ENCODE data around the gene VTN.

VTN gene

DNA sequence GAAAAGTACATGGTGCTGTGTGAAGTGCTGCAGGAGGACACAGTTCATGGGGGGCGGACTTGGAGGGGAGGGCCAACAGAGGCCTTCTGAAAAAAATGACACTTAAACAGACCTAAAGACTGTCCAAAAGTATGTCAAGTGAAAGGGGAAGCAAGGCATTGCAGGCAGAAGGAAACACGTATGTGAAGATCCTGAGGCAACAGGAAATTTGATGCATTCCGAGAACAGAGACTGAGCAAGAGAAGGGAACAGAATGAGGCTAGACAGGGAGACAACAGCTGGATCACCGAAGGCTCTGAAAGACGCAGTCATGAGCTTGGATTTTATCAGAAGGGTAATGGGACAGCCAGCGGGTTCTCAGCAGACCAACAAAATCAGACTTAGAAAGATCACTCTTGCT is 35.9 kb downstream of the VTN start:
- Histone ChIP-seq H3F3A (ENCODE audit: insufficient read depth, low read length) (no peaks in the 10 kb centered on the region), H3K79me2 (ENCODE audit: insufficient read depth, low read length) (no peaks in the 10 kb centered on the region), H3K27me3 (ENCODE audit: insufficient read depth, low read length) (no peaks in the 10 kb centered on the region), H2AFZ (ENCODE audit: low read length) (no peak overlapping the region), H3K4me2 (ENCODE audit: low read length) (peak overlapping the region; percentile 71), H3K9me3 (ENCODE audit: low read length) (no peaks in the 10 kb centered on the region), H4K20me1 (ENCODE audit: insufficient read depth, low read length) (no peaks in the 10 kb centered on the region), H3K36me3 (ENCODE audit: insufficient read depth, low read length) (peaks cover 16% of the 10 kb centered on the region), H3K4me1 (ENCODE audit: insufficient read depth, low read length, severe bottlenecking) (peaks cover 26% of the 10 kb centered on the region), H3K27ac (ENCODE audit: low read depth, low read length, poor library complexity, severe bottlenecking) (no peak overlapping the region), H3K9ac (ENCODE audit: low read length) (peak overlapping the region; percentile 71; the same call in 1 of the 2 replicates), H3K9me2 (ENCODE audit: low read depth, low read length) (no peaks in the 10 kb centered on the region), H3K4me3 (ENCODE audit: low read depth, low read length, poor library complexity, severe bottlenecking) (peak overlapping the region; percentile 84)
- TF ChIP-seq, protein P1, sequence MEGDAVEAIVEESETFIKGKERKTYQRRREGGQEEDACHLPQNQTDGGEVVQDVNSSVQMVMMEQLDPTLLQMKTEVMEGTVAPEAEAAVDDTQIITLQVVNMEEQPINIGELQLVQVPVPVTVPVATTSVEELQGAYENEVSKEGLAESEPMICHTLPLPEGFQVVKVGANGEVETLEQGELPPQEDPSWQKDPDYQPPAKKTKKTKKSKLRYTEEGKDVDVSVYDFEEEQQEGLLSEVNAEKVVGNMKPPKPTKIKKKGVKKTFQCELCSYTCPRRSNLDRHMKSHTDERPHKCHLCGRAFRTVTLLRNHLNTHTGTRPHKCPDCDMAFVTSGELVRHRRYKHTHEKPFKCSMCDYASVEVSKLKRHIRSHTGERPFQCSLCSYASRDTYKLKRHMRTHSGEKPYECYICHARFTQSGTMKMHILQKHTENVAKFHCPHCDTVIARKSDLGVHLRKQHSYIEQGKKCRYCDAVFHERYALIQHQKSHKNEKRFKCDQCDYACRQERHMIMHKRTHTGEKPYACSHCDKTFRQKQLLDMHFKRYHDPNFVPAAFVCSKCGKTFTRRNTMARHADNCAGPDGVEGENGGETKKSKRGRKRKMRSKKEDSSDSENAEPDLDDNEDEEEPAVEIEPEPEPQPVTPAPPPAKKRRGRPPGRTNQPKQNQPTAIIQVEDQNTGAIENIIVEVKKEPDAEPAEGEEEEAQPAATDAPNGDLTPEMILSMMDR (IDR thresholded peaks at IDR 0.05; ENCODE audit: low read length) = no peak
- no peak for TF ChIP-seq EZH2 (IDR thresholded peaks at IDR 0.05; ENCODE audit: borderline replicate concordance, low read length)

DNA sequence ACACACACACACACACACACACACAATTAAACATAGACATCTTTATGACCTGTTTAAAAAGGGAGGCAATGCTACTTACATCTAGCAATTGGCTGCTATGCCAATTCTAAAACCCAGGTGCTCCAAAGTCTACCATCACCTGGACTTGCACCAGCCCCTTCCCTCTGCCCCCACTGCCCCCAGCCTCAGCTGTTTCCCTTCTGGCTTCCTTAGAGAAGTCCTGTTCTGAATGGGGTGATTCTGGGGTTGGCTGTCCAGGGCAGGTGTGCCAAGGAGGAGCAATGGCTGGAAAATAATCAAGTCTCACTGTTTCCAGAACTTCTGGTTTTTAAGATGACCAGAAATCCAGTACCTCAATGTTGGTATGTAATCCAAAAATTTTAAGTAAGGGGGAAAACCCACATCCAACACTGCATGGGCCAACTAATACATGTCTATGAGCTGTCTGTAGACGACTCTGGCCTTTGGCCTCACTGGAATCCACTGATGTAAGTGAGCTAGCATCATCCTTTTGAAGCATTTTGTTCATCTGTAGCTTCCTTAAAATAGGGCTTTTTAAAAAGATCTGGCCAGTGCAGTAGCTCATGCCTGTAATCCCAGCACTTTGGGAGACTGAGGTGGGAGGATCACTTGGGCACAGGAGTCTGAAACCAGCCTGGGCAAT is 36.9 kb downstream of the VTN start:
- Histone ChIP-seq H2AFZ (ENCODE audit: low read length) (no peak overlapping the region), H4K20me1 (ENCODE audit: insufficient read depth, low read length) (no peaks in the 10 kb centered on the region), H3K36me3 (ENCODE audit: insufficient read depth, low read length) (peaks cover 25% of the 10 kb centered on the region), H3K4me3 (ENCODE audit: low read depth, low read length, poor library complexity, severe bottlenecking) (no peak overlapping the region), H3K4me2 (ENCODE audit: low read length) (no peak overlapping the region; the same call in 1 of the 2 replicates), H3K9me3 (ENCODE audit: low read length) (no peaks in the 10 kb centered on the region), H3K9ac (ENCODE audit: low read length) (no peak overlapping the region), H3K27me3 (ENCODE audit: insufficient read depth, low read length) (no peaks in the 10 kb centered on the region), H3F3A (ENCODE audit: insufficient read depth, low read length) (no peaks in the 10 kb centered on the region), H3K4me1 (ENCODE audit: insufficient read depth, low read length, severe bottlenecking) (peaks cover 26% of the 10 kb centered on the region), H3K9me2 (ENCODE audit: low read depth, low read length) (no peaks in the 10 kb centered on the region), H3K27ac (ENCODE audit: low read depth, low read length, poor library complexity, severe bottlenecking) (no peak overlapping the region), H3K79me2 (ENCODE audit: insufficient read depth, low read length) (no peaks in the 10 kb centered on the region)
- TF ChIP-seq, protein P1 (IDR thresholded peaks at IDR 0.05; ENCODE audit: low read length) = no peak
- TF ChIP-seq EZH2 (IDR thresholded peaks at IDR 0.05; ENCODE audit: borderline replicate concordance, low read length) = no peak

DNA sequence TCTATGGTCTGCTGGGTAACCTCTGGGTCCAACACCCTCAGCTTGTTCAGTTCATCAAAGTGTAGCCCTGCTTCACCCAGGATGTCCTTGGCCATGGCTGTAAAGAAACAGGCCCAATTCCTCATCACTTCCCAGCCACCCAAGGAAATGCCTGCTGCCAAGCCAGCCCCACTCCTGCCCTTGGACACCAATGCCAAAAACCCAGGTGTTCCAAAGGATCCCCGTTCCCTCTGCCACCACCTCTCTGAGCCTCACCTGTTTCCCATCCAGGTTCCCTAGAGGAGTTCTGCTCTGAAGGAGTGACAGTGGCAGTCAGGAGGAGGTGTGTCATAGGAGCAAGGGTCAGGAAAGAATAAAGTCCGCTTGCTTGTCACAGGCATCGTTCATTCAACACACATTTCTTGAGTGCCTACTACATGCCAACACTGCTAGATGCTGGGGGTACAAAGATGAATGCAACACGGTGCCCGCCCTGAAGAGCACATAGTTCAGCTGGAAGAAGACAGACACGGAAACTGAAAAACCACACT is 38.2 kb downstream of the VTN start:
- Histone ChIP-seq H3K27me3 (ENCODE audit: insufficient read depth, low read length) (no peaks in the 10 kb centered on the region), H2AFZ (ENCODE audit: low read length) (no peak overlapping the region), H3K9me3 (ENCODE audit: low read length) (no peaks in the 10 kb centered on the region), H3K9me2 (ENCODE audit: low read depth, low read length) (no peaks in the 10 kb centered on the region), H3F3A (ENCODE audit: insufficient read depth, low read length) (no peaks in the 10 kb centered on the region), H3K79me2 (ENCODE audit: insufficient read depth, low read length) (no peaks in the 10 kb centered on the region), H3K4me3 (ENCODE audit: low read depth, low read length, poor library complexity, severe bottlenecking) (no peak overlapping the region), H3K36me3 (ENCODE audit: insufficient read depth, low read length) (peaks cover 38% of the 10 kb centered on the region), H4K20me1 (ENCODE audit: insufficient read depth, low read length) (no peaks in the 10 kb centered on the region), H3K4me2 (ENCODE audit: low read length) (no peak overlapping the region), H3K27ac (ENCODE audit: low read depth, low read length, poor library complexity, severe bottlenecking) (no peak overlapping the region), H3K4me1 (ENCODE audit: insufficient read depth, low read length, severe bottlenecking) (peaks cover 25% of the 10 kb centered on the region), H3K9ac (ENCODE audit: low read length) (no peak overlapping the region)
- TF ChIP-seq, protein P1 (IDR thresholded peaks at IDR 0.05; ENCODE audit: low read length) = no peak
- no peak for TF ChIP-seq EZH2 (IDR thresholded peaks at IDR 0.05; ENCODE audit: borderline replicate concordance, low read length)

All from OCI-LY1 (cell line).